ENCODE results near the gene NEK7. TPM values are rescaled to one million over a fixed set of nuclear protein-coding genes. Genes with fewer than 3 reads are reported as not detected.

NEK7 gene
- total RNA-seq, 2 experiments from 2014 or later = 14.9 to 25.6 TPM

GRCh38 chr1:198118134-198118533, 38.7 kb upstream of the NEK7 start:
- no peak overlapping the region for H3K4me3 ChIP-seq (ENCODE audit: low read depth, low read length, poor library complexity, severe bottlenecking)
- H3K36me3 ChIP-seq (ENCODE audit: insufficient read depth, low read length) = no peaks in the 10 kb centered on the region
- H3K4me1 ChIP-seq (ENCODE audit: insufficient read depth, low read length, poor library complexity, severe bottlenecking) = no peaks in the 10 kb centered on the region
- TF ChIP-seq, protein P1, sequence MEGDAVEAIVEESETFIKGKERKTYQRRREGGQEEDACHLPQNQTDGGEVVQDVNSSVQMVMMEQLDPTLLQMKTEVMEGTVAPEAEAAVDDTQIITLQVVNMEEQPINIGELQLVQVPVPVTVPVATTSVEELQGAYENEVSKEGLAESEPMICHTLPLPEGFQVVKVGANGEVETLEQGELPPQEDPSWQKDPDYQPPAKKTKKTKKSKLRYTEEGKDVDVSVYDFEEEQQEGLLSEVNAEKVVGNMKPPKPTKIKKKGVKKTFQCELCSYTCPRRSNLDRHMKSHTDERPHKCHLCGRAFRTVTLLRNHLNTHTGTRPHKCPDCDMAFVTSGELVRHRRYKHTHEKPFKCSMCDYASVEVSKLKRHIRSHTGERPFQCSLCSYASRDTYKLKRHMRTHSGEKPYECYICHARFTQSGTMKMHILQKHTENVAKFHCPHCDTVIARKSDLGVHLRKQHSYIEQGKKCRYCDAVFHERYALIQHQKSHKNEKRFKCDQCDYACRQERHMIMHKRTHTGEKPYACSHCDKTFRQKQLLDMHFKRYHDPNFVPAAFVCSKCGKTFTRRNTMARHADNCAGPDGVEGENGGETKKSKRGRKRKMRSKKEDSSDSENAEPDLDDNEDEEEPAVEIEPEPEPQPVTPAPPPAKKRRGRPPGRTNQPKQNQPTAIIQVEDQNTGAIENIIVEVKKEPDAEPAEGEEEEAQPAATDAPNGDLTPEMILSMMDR (conservative IDR thresholded peaks at IDR 0.05; ENCODE audit: low read length) = no peak
- no peak for TF ChIP-seq EZH2phosphoT487 (IDR thresholded peaks at IDR 0.05; ENCODE audit: borderline replicate concordance, low read depth, low read length)
- H3K9me3 ChIP-seq (ENCODE audit: low read length) = no peaks in the 10 kb centered on the region
- H4K20me1 ChIP-seq (ENCODE audit: insufficient read depth, low read length) = no peaks in the 10 kb centered on the region
- no TSS peak for BruUV-seq (replicated peaks)
- ChIA-PET POLR2A (interaction anchor here (0.5 to 1.1 kb wide), 5 partner anchors 13 to 1354 kb away, joined by 3 to 4 read pairs (median 3); no protein-coding TSS in a partner anchor), CTCF (ENCODE audit: unreplicated experiment) (no interaction called here)
- no peak for DNase-seq (ENCODE audit: low spot score)
- no peak overlapping the region for H3K4me2 ChIP-seq (ENCODE audit: low read length)
- intact Hi-C loops (cut with micrococcal nuclease; ENCODE audit: unreplicated experiment) = no loop called here
- no peaks in the 10 kb centered on the region for H3K79me2 ChIP-seq (ENCODE audit: insufficient read depth, low read depth, low read length)
- H2AFZ ChIP-seq (ENCODE audit: low read length) = no peak overlapping the region
- H3K27ac ChIP-seq (ENCODE audit: low read depth, low read length, poor library complexity, severe bottlenecking) = no peak overlapping the region
- no peaks in the 10 kb centered on the region for H3K9me2 ChIP-seq (ENCODE audit: insufficient read depth, low read length)

DNA sequence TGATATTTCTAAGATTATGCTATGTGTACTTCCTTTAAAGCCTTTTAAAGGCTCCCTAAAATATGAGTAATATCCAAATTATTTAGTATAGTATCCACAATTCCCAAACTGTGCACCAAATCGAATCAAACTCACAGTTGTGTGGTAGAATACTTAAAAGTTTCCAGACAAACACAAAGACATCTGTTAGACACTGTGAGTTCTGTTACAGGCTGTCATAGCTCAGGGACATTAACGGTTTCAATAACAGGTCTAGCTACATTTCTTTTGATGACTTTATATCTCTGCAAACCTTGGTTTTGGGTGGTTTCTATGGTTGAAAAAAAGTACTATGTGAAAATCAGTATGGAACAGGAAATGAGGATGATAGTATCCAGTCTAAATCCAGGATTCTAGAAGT, 36.9 kb upstream of the NEK7 start:
- POLR2A ChIA-PET = interaction anchor here (0.7 kb wide), 1 partner anchor 72 kb away, joined by 3 read pairs; no protein-coding TSS in a partner anchor
- Histone ChIP-seq H3K27ac (ENCODE audit: low read depth, low read length, poor library complexity, severe bottlenecking) (no peak overlapping the region), H4K20me1 (ENCODE audit: insufficient read depth, low read length) (no peaks in the 10 kb centered on the region), H3K9me3 (ENCODE audit: low read length) (no peaks in the 10 kb centered on the region), H3K4me2 (ENCODE audit: low read length) (no peak overlapping the region), H3K9me2 (ENCODE audit: insufficient read depth, low read length) (no peaks in the 10 kb centered on the region), H3K36me3 (ENCODE audit: insufficient read depth, low read length) (no peaks in the 10 kb centered on the region), H3K79me2 (ENCODE audit: insufficient read depth, low read depth, low read length) (no peaks in the 10 kb centered on the region), H3K4me1 (ENCODE audit: insufficient read depth, low read length, poor library complexity, severe bottlenecking) (no peaks in the 10 kb centered on the region), H3K4me3 (ENCODE audit: low read depth, low read length, poor library complexity, severe bottlenecking) (no peak overlapping the region), H2AFZ (ENCODE audit: low read length) (no peak overlapping the region)
- no TSS peak for BruUV-seq (replicated peaks)
- CTCF ChIA-PET (ENCODE audit: unreplicated experiment) = no interaction called here
- no peak for DNase-seq (ENCODE audit: low spot score)
- intact Hi-C loops (cut with micrococcal nuclease; ENCODE audit: unreplicated experiment) = no loop called here
- TF ChIP-seq EZH2phosphoT487 (IDR thresholded peaks at IDR 0.05; ENCODE audit: borderline replicate concordance, low read depth, low read length) = no peak
- TF ChIP-seq, protein P1 (conservative IDR thresholded peaks at IDR 0.05; ENCODE audit: low read length) = no peak

GRCh38 chr1:198121056-198121826, 35.6 kb upstream of the NEK7 start:
- no peak overlapping the region for H2AFZ ChIP-seq (ENCODE audit: low read length)

More at GRCh38 chr1:198121056-198121826, 35.6 kb upstream of the NEK7 start:
- DNase-seq (ENCODE audit: low spot score) = no peak
- Histone ChIP-seq H3K36me3 (ENCODE audit: insufficient read depth, low read length) (no peaks in the 10 kb centered on the region), H3K4me2 (ENCODE audit: low read length) (no peak overlapping the region), H4K20me1 (ENCODE audit: insufficient read depth, low read length) (no peaks in the 10 kb centered on the region), H3K79me2 (ENCODE audit: insufficient read depth, low read depth, low read length) (no peaks in the 10 kb centered on the region), H3K9me2 (ENCODE audit: insufficient read depth, low read length) (no peaks in the 10 kb centered on the region), H3K4me1 (ENCODE audit: insufficient read depth, low read length, poor library complexity, severe bottlenecking) (no peaks in the 10 kb centered on the region), H3K9me3 (ENCODE audit: low read length) (no peaks in the 10 kb centered on the region), H3K27ac (ENCODE audit: low read depth, low read length, poor library complexity, severe bottlenecking) (no peak overlapping the region), H3K4me3 (ENCODE audit: low read depth, low read length, poor library complexity, severe bottlenecking) (no peak overlapping the region)
- ChIA-PET POLR2A (no interaction called here), CTCF (ENCODE audit: unreplicated experiment) (no interaction called here)
- TF ChIP-seq EZH2phosphoT487 (IDR thresholded peaks at IDR 0.05; ENCODE audit: borderline replicate concordance, low read depth, low read length) = no peak
- TF ChIP-seq, protein P1 (conservative IDR thresholded peaks at IDR 0.05; ENCODE audit: low read length) = no peak
- intact Hi-C loops (cut with micrococcal nuclease; ENCODE audit: unreplicated experiment) = no loop called here
- no TSS peak for BruUV-seq (replicated peaks)

Measured in OCI-LY7 (cell line).